ENCODE measurements around the gene BSPH1. TPM values are rescaled to one million over a fixed set of nuclear protein-coding genes. Genes with fewer than 3 reads are reported as not detected.

The BSPH1 gene, protein sequence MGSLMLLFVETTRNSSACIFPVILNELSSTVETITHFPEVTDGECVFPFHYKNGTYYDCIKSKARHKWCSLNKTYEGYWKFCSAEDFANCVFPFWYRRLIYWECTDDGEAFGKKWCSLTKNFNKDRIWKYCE
- not detected in 2 replicates for total RNA-seq

GRCh38 chr19:47992070-47992469 lies at the start of gene BSPH1:
Gene BSPH1 (minus strand): TSS chr19:47992170. CDS start chr19:47992081, 89 bp downstream.

DNA sequence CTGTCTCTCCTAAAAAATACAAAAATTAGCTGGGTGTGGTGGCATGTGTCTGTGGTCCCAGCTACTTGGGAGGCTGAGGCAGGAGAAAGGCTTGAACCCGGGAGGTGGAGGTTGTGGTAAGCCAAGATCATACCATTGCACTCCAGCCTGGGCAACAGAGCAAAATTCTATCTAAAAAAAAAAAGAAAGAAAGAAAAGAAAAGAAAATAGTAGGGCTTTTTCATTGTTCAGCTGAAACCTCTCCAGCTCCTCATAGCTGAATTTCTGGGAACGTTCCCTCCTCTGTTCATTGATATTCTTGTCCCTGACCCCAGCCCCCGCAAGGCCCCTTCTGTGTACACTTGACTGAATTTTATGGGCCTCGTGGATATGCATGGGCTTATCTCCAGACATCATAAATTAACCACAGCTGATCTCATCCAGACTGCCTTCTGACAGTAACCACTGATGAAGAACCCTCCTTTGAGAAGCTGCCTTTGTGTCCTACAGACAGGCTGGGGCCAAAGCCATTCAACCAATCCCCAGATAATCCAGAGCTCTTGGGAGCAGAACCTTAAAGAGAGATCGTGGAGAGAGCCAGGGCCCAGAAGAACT lies 2.3 kb upstream of the BSPH1 start, which contains the start of gene ELSPBP1:
Gene ELSPBP1, plus strand, starts transcription at position 424 of the 594 bp plus-strand sequence. CDS start 14,036 bp downstream, outside the sequence.

Other genes starting within 250 kb of the BSPH1 start
- 65.0 and 111 TPM in 2 replicates for gene NOP53, start 246.6 kb downstream of the BSPH1 start, total RNA-seq
- 37.4 and 111 TPM in 2 replicates for gene SELENOW, start 213.5 kb downstream of the BSPH1 start, total RNA-seq
- gene TPRX1, start 187.6 kb downstream of the BSPH1 start, total RNA-seq = not detected in 2 replicates
- not detected in 2 replicates for gene CRX, start 170.2 kb downstream of the BSPH1 start, total RNA-seq
- gene TPRX2, start 132.9 kb downstream of the BSPH1 start, total RNA-seq = not detected in 2 replicates
- gene SULT2A1, start 105.9 kb downstream of the BSPH1 start, total RNA-seq = not detected in 2 replicates
- gene ELSPBP1, start 2.5 kb upstream of the BSPH1 start, total RNA-seq = not detected in 2 replicates
- gene CABP5, start 51.9 kb upstream of the BSPH1 start, total RNA-seq = not detected in 2 replicates
- 6.7 and 45.3 TPM in 2 replicates for gene PLA2G4C, start 118.6 kb upstream of the BSPH1 start, total RNA-seq
- 8.3 and 47.2 TPM in 2 replicates for gene LIG1, start 178.2 kb upstream of the BSPH1 start, total RNA-seq
- gene ZSWIM9, start 178.5 kb upstream of the BSPH1 start, total RNA-seq = 2.0 and 3.0 TPM in 2 replicates

Measured in placental pericyte (primary cell).